Mammary epithelial cell (primary cell): ENCODE measurements around the gene BICDL1.

ENCODE experiments used
- CTCF ChIP-seq, 2 donors: IDR thresholded peaks in 1 of 2; conservative IDR thresholded peaks in 1 of 2; 2 replicates each; pipeline ENCODE4 v1.5.1; 2011 to 2012; ENCODE audit warnings: inconsistent platforms in 2 of 2, low read length in 2 of 2, mild to moderate bottlenecking in 2 of 2, control low read depth in 1 of 2, low read depth in 1 of 2; ENCODE audit not compliant: insufficient read depth in 1 of 2; ENCODE audit errors: extremely low read depth in 1 of 2
- EZH2 ChIP-seq: IDR thresholded peaks from 2 replicates; pipeline ENCODE4 v1.6.1; 2012; ENCODE audit warnings: low read length, inconsistent platforms, borderline replicate concordance

GRCh38 chr12:120061575-120062214 lies 72.7 kb downstream of the BICDL1 start:
- TF ChIP-seq CTCF (conservative IDR thresholded peaks at IDR 0.05 in 1 of 2, IDR thresholded peaks at IDR 0.05 in 1 of 2; ENCODE audit: extremely low read depth in 1 of 2, insufficient read depth in 1 of 2, low read depth in 1 of 2, low read length in 2 of 2) (no peak), EZH2 (no peak)
